ENCODE data around the gene GNS.

The GNS gene

DNA sequence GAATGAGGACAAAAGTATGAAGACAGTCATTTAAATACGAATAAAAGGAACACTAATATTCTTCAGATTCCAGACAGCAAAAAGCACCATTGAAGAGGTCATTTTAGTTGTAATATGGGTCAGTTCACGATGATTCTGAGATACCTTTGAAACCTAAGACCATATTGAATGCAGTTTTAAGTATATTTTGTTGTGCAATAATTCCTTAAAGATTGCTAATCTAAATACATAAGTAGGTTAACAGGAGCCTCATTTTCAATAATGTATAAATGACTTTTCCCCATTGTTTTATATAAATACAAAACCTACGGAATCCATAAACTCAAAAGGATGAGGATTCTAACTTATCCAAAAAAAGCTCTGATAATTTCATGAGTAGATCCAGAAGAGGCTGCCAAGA is 5.8 kb downstream of the GNS start:
- no peak for DNase-seq (ENCODE audit: extremely low read depth, insufficient read length)
- H3K27me3 ChIP-seq (replicated peaks; ENCODE audit: control insufficient read depth, insufficient read depth, low read length) = no peaks in the 10 kb centered on the region
- no peak for TF ChIP-seq CTCF (IDR thresholded peaks at IDR 0.05; ENCODE audit: insufficient read depth, low read length, poor library complexity, severe bottlenecking)
- H3K36me3 ChIP-seq (ENCODE audit: control insufficient read depth, insufficient read depth, low read length) = peaks cover 2% of the 10 kb centered on the region; the same call in 1 of the 2 replicates
- no peak overlapping the region for H3K4me3 ChIP-seq (replicated peaks; ENCODE audit: low read depth, low read length)

GRCh38 chr12:64752833-64753238 is 6.4 kb downstream of the GNS start:
- Histone ChIP-seq H3K36me3 (ENCODE audit: control insufficient read depth, insufficient read depth, low read length) (peaks cover 2% of the 10 kb centered on the region), H3K27me3 (replicated peaks; ENCODE audit: control insufficient read depth, insufficient read depth, low read length) (no peaks in the 10 kb centered on the region), H3K4me3 (replicated peaks; ENCODE audit: low read depth, low read length) (no peak overlapping the region)
- TF ChIP-seq CTCF (IDR thresholded peaks at IDR 0.05; ENCODE audit: insufficient read depth, low read length, poor library complexity, severe bottlenecking) = no peak
- DNase-seq (ENCODE audit: extremely low read depth, insufficient read length) = no peak

DNA sequence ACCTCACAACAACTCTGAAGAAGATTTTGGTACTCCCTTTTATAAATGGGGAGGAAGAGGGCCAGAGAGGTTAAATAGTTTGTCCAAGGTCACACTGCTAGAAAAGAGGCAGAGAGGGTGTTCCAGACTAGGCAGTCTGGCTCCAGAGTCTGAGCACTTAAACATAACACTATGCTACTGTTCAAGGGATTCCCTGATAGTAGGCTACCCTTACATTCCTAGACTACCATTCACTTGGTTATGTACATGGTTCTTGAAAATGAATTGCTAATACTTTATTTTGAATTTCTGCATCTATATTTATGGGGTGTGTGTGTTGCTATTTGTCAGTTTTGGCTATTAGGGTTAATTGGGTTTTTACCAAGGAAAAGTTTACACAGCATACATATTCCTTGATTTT is 7.2 kb downstream of the GNS start:
- no peak for TF ChIP-seq CTCF (IDR thresholded peaks at IDR 0.05; ENCODE audit: insufficient read depth, low read length, poor library complexity, severe bottlenecking)
- no peak for DNase-seq (ENCODE audit: extremely low read depth, insufficient read length)
- Histone ChIP-seq H3K27me3 (replicated peaks; ENCODE audit: control insufficient read depth, insufficient read depth, low read length) (no peaks in the 10 kb centered on the region), H3K36me3 (ENCODE audit: control insufficient read depth, insufficient read depth, low read length) (peaks cover 2% of the 10 kb centered on the region), H3K4me3 (replicated peaks; ENCODE audit: low read depth, low read length) (no peak overlapping the region)

- H3K4me3 ChIP-seq (replicated peaks; ENCODE audit: low read depth, low read length) = no peak overlapping the region
- H3K27me3 ChIP-seq (replicated peaks; ENCODE audit: control insufficient read depth, insufficient read depth, low read length) = no peaks in the 10 kb centered on the region
- no peak for TF ChIP-seq CTCF (IDR thresholded peaks at IDR 0.05; ENCODE audit: insufficient read depth, low read length, poor library complexity, severe bottlenecking)
- no peak for DNase-seq (ENCODE audit: extremely low read depth, insufficient read length)
- peaks cover 2% of the 10 kb centered on the region for H3K36me3 ChIP-seq (ENCODE audit: control insufficient read depth, insufficient read depth, low read length)
Observed at GRCh38 chr12:64749461-64750200, 9.6 kb downstream of the GNS start.

GRCh38 chr12:64747695-64748094 is 11.5 kb downstream of the GNS start:
- H3K4me3 ChIP-seq (replicated peaks; ENCODE audit: low read depth, low read length) = no peak overlapping the region
- peaks cover 2% of the 10 kb centered on the region for H3K36me3 ChIP-seq (ENCODE audit: control insufficient read depth, insufficient read depth, low read length)
- TF ChIP-seq CTCF (IDR thresholded peaks at IDR 0.05; ENCODE audit: insufficient read depth, low read length, poor library complexity, severe bottlenecking) = no peak
- no peaks in the 10 kb centered on the region for H3K27me3 ChIP-seq (replicated peaks; ENCODE audit: control insufficient read depth, insufficient read depth, low read length)
- no peak for DNase-seq (ENCODE audit: extremely low read depth, insufficient read length)

GRCh38 chr12:64746663-64747062 is 12.5 kb downstream of the GNS start:
- Histone ChIP-seq H3K36me3 (ENCODE audit: control insufficient read depth, insufficient read depth, low read length) (peaks cover 5% of the 10 kb centered on the region), H3K27me3 (replicated peaks; ENCODE audit: control insufficient read depth, insufficient read depth, low read length) (no peaks in the 10 kb centered on the region), H3K4me3 (replicated peaks; ENCODE audit: low read depth, low read length) (no peak overlapping the region)
- DNase-seq (ENCODE audit: extremely low read depth, insufficient read length) = no peak
- TF ChIP-seq CTCF (IDR thresholded peaks at IDR 0.05; ENCODE audit: insufficient read depth, low read length, poor library complexity, severe bottlenecking) = no peak
